Measurements from ENCODE around the gene SUSD4. TPM values are rescaled to one million over a fixed set of nuclear protein-coding genes. Genes with fewer than 3 reads are reported as not detected.

Gene SUSD4, protein sequence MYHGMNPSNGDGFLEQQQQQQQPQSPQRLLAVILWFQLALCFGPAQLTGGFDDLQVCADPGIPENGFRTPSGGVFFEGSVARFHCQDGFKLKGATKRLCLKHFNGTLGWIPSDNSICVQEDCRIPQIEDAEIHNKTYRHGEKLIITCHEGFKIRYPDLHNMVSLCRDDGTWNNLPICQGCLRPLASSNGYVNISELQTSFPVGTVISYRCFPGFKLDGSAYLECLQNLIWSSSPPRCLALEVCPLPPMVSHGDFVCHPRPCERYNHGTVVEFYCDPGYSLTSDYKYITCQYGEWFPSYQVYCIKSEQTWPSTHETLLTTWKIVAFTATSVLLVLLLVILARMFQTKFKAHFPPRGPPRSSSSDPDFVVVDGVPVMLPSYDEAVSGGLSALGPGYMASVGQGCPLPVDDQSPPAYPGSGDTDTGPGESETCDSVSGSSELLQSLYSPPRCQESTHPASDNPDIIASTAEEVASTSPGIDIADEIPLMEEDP
- total RNA-seq: 1 to 10 TPM in 1 of 4 donors, under 1 TPM in 1, not detected in 2; 0.73 to 8.4 TPM

DNA sequence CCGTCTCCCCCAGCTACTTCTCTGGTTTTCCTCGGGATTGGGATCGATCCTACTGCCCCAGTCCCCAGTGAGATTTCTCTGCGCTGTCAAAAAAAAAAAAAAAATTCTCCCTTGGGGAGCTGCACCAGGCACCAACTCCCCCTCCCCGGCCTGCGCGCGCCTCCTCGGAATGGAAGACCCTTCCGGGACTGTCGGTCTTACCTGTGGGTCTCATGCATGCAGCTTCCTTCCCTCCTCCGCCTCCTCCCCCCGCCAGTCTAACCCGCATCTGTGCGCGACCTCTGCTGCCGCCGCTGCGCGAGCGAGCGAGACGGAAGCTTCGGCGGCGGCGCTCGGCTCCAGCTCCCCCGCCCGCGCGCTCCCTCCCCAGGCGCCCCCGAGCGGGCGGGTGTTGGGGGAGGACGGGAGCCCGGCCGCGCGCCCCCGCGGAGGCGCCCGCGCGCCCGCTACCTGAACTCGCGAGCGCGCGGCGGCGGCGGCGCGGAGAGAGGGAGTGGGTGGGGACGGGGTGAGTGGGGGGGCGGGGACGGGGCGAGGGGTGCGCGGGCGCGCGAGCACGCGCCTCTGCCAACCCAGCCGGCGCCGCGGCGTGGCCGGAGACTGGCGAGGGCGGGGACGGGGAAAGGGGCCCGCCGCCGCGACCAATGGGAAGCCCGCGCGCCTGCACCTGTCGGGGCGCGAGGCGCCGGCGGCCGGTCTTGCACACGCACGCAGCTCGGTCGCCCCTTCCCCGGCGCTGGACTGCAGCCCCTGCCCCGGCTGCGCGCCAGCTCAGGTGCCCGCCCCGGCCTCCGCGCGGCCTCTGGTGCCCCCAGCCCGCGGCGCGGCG is at the start of gene SUSD4:
TSS of gene SUSD4 (minus strand) at position 321 of the 829 bp plus-strand sequence. CDS start 751 bp downstream, outside the sequence.
- TF ChIP-seq, protein P1, sequence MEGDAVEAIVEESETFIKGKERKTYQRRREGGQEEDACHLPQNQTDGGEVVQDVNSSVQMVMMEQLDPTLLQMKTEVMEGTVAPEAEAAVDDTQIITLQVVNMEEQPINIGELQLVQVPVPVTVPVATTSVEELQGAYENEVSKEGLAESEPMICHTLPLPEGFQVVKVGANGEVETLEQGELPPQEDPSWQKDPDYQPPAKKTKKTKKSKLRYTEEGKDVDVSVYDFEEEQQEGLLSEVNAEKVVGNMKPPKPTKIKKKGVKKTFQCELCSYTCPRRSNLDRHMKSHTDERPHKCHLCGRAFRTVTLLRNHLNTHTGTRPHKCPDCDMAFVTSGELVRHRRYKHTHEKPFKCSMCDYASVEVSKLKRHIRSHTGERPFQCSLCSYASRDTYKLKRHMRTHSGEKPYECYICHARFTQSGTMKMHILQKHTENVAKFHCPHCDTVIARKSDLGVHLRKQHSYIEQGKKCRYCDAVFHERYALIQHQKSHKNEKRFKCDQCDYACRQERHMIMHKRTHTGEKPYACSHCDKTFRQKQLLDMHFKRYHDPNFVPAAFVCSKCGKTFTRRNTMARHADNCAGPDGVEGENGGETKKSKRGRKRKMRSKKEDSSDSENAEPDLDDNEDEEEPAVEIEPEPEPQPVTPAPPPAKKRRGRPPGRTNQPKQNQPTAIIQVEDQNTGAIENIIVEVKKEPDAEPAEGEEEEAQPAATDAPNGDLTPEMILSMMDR (IDR thresholded peaks at IDR 0.05): no peak
- no peak for TF ChIP-seq POLR2A (IDR thresholded peaks at IDR 0.05)
- intact Hi-C loops (cut with DNase I; ENCODE audit: low total_unique reads): no loop called here
- Histone ChIP-seq H3K4me3 (peak within 1 kb of the TSS; percentile 35 to 49), H3K9me3 (no peaks in the 10 kb centered on the region), H3K36me3 (no peaks in the 10 kb centered on the region), H3K27me3 (no peaks in the 10 kb centered on the region), H3K27ac (no peak within 1 kb of the TSS), H3K4me1 (peaks cover 0 to 15% of the 10 kb centered on the region in 2 donors)
- no peak for DNase-seq

DNA sequence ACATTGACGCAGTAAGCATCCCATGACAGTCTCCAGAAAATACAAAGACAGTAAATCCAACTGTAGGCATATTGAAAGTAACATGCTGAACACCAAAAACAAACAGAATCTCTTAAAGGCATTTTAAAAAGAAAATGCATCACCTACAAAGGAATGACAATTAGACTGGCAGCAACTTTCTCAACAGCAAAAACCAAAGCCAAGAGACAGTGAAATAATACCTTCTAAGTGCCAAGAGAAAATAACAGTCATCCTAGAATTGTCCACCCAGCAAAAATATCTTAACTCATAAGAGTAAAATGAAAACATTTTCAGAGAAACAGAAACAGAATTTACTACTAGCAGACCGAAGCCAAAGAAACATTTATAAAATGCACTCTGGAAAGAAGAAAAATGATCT is 49.2 kb upstream of the SUSD4 start:
- H3K9me3 ChIP-seq: no peaks in the 10 kb centered on the region
- intact Hi-C loops (cut with DNase I; ENCODE audit: low total_unique reads): no loop called here
- no peak for DNase-seq
- H3K27me3 ChIP-seq: no peaks in the 10 kb centered on the region
- TF ChIP-seq POLR2A (IDR thresholded peaks at IDR 0.05): no peak
- TF ChIP-seq, protein P1 (IDR thresholded peaks at IDR 0.05): no peak
- H3K27ac ChIP-seq: no peak overlapping the region
- H3K4me3 ChIP-seq: no peak overlapping the region
- H3K36me3 ChIP-seq: no peaks in the 10 kb centered on the region
- H3K4me1 ChIP-seq: no peaks in the 10 kb centered on the region

DNA sequence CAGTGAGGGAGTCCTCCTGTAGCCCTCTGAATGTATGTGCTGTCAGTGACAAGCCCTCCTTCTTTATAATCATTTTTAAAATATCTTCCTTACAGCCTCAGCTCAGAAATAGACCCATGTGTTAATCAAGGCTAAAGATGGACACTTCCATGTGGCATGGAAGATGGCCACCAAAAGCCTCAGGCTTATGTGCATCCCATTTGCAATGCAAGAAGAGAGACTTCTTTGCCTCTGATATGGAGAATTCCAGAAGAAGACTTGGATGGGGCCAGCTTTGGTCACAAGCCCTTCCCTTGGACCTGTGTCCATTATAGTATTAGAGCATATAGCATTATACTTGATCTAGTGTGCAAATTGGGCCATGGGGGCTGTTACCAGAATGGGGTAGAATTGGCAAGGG is 47.7 kb upstream of the SUSD4 start:
- no peaks in the 10 kb centered on the region for H3K4me1 ChIP-seq
- TF ChIP-seq, protein P1 (IDR thresholded peaks at IDR 0.05): no peak
- no peak for TF ChIP-seq POLR2A (IDR thresholded peaks at IDR 0.05)
- intact Hi-C loops (cut with DNase I; ENCODE audit: low total_unique reads): no loop called here
- no peaks in the 10 kb centered on the region for H3K9me3 ChIP-seq
- no peaks in the 10 kb centered on the region for H3K27me3 ChIP-seq
- H3K27ac ChIP-seq: no peak overlapping the region
- DNase-seq: no peak
- H3K4me3 ChIP-seq: no peak overlapping the region
- H3K36me3 ChIP-seq: no peaks in the 10 kb centered on the region

DNA sequence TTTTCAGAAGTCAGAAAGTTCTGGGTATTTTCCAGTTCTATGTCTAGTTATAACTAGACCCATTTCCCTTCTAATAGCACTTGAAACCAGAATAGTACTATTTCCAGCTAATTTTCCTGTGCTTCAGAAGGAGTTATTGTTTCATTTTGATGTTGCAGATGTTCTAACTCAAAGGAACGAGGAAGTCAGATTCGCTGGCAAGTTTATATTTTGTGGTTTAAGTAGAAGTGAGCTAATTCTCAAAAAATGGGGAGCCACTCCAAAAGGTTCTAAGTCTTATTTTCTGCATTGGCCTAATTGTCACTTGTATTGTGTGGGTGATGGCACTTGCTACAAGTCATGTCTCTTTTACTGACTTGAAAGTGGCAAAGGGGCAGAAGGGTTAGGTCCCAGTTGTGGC is 47.3 kb upstream of the SUSD4 start:
- Histone ChIP-seq H3K36me3 (no peaks in the 10 kb centered on the region), H3K27ac (no peak overlapping the region), H3K27me3 (no peaks in the 10 kb centered on the region), H3K4me1 (no peaks in the 10 kb centered on the region), H3K4me3 (no peak overlapping the region), H3K9me3 (no peaks in the 10 kb centered on the region)
- intact Hi-C loops (cut with DNase I; ENCODE audit: low total_unique reads): no loop called here
- TF ChIP-seq, protein P1 (IDR thresholded peaks at IDR 0.05): no peak
- no peak for TF ChIP-seq POLR2A (IDR thresholded peaks at IDR 0.05)
- no peak for DNase-seq

DNA sequence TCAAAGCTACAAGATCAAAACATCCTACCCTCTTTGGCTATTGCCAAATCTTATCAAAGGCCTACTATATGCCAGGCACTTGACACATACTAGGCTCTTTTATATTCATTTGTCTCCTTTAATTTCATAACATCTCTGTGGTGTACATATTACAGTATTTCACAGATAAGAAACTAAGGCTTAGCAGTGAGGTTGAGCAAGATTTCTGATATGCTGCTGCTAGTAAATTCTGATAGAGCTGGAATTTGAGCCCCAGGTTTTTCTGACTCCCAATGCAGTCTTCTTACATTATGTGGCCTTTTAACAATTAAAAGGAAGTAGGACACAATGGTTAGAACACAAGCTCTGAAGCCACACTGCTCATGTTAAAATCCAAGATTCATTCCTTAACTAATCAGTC is 46.1 kb upstream of the SUSD4 start:
- H3K4me1 ChIP-seq: no peaks in the 10 kb centered on the region
- H3K9me3 ChIP-seq: no peaks in the 10 kb centered on the region
- TF ChIP-seq, protein P1 (IDR thresholded peaks at IDR 0.05): no peak
- H3K27me3 ChIP-seq: no peaks in the 10 kb centered on the region
- H3K4me3 ChIP-seq: no peak overlapping the region
- no peaks in the 10 kb centered on the region for H3K36me3 ChIP-seq
- intact Hi-C loops (cut with DNase I; ENCODE audit: low total_unique reads): no loop called here
- no peak for DNase-seq
- no peak overlapping the region for H3K27ac ChIP-seq

All from uterus (tissue), 4 donors.